NAMALWA (cell line): ENCODE results near the gene SAGE1.
"Not testable (repeated sequence)": the region's sequence is repeated elsewhere in the genome, so short reads cannot be mapped to it uniquely, and the experiment has no call there.

Experiments
- DNase-seq: peaks from one replicate; pipeline ENCODE4 v3.0.0-alpha.2; 2015; ENCODE audit warnings: low spot score

SAGE1 gene, protein sequence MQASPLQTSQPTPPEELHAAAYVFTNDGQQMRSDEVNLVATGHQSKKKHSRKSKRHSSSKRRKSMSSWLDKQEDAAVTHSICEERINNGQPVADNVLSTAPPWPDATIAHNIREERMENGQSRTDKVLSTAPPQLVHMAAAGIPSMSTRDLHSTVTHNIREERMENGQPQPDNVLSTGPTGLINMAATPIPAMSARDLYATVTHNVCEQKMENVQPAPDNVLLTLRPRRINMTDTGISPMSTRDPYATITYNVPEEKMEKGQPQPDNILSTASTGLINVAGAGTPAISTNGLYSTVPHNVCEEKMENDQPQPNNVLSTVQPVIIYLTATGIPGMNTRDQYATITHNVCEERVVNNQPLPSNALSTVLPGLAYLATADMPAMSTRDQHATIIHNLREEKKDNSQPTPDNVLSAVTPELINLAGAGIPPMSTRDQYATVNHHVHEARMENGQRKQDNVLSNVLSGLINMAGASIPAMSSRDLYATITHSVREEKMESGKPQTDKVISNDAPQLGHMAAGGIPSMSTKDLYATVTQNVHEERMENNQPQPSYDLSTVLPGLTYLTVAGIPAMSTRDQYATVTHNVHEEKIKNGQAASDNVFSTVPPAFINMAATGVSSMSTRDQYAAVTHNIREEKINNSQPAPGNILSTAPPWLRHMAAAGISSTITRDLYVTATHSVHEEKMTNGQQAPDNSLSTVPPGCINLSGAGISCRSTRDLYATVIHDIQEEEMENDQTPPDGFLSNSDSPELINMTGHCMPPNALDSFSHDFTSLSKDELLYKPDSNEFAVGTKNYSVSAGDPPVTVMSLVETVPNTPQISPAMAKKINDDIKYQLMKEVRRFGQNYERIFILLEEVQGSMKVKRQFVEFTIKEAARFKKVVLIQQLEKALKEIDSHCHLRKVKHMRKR

DNA sequence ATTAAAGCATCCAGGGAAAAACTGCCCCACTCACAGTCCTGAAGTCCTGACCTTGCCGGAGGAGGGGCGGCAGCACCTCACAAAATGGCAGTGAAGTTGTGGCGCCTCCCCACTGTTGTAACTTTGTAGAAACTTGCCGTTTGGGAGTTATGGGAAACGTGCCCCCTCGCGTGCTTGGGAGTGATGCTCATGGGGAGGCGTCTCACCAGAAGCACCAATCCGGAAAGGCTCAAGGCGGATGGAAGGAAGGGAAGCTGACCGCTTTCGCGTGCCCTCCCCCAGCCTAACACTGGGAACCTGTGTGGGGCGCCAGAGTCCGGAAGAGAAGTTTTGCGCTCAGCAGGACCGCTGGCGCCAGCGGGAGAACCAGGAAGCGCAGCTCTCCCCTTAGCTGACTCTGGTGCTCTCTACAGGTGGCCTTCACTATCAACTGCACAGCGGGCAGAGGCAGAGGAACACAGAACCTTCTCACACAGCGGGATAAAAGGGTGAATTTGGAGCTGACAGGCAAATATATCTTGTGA is at the start of gene SAGE1, which contains the start of gene CT45A10:
Gene SAGE1 (plus strand): TSS at position 423 of the 524 bp plus-strand sequence. CDS start 2,527 bp downstream, outside the sequence.
Gene CT45A10 (minus strand): TSS at position 151 of the 524 bp plus-strand sequence. CDS start 8,100 bp downstream, outside the sequence.
- DNase-seq, result no peak

DNA sequence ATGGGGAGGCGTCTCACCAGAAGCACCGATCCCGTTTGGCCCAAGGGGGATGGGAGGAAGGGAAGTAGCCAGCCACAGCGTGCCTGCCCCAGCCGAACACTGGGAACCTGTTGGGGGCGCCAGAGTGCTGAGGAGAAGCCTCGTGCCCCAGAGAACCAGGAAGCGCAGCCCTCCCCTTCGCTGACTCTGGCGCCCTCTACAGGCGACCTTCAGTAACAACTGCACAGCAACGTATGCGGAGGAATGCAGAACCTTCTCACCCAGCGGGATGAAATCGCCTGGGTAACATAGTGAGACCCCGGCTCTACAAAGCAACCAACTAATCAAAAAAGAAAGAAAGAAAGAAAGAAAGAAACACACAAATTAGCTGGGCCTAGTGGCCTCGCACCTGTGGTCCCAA is 39.1 kb upstream of the SAGE1 start, which contains the start of gene CT45A8:
Gene CT45A8 (minus strand): TSS at position 101 of the 400 bp plus-strand sequence. CDS start 3,755 bp downstream, outside the sequence.
- DNase-seq, result not testable (repeated sequence)

DNA sequence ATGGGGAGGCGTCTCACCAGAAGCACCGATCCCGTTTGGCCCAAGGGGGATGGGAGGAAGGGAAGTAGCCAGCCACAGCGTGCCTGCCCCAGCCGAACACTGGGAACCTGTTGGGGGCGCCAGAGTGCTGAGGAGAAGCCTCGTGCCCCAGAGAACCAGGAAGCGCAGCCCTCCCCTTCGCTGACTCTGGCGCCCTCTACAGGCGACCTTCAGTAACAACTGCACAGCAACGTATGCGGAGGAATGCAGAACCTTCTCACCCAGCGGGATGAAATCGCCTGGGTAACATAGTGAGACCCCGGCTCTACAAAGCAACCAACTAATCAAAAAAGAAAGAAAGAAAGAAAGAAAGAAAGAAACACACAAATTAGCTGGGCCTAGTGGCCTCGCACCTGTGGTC is 21.8 kb upstream of the SAGE1 start, which contains the start of gene CT45A9:
Gene CT45A9 (minus strand): TSS at position 101 of the 400 bp plus-strand sequence. CDS start 3,751 bp downstream, outside the sequence.
- DNase-seq, result not testable (repeated sequence)

DNA sequence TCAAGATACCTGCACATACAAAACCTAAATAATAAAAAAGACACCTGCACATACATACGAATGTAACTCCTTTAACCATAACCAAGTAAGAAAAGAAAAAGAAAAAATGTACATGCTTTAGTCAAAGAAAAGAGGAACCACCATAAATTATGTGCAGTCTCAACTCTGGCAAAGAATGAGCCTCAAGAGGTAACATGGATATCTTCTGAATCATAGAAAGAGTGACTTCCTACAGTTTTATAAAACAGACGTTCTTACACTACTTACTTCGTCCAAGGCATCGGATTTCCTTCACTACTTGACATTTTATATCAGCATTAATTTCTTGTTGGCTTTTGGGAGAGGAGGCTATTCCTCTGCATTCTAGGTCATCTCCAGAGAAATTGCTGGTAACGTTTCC is 10.8 kb upstream of the SAGE1 start:
- not testable (repeated sequence) for DNase-seq

DNA sequence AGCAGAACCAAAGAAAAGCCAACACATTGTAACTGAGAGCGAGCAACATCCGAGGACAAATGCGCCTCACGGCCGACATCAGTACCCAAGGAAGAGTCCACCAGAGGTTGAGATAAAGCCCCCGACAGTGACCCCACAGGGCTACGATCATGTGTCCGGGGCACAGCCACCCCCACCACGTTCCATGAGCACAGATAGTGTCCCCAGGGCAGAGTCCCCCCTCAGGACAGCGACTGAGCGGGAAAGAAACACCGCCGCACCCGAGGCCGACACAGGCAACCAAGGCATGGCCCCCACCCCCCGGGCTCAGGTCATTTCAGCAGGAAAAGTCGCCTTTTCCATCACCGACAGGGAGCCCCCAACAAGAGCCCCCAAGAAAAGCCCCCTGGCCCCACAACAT is 5.3 kb upstream of the SAGE1 start:
- not testable (repeated sequence) for DNase-seq

DNA sequence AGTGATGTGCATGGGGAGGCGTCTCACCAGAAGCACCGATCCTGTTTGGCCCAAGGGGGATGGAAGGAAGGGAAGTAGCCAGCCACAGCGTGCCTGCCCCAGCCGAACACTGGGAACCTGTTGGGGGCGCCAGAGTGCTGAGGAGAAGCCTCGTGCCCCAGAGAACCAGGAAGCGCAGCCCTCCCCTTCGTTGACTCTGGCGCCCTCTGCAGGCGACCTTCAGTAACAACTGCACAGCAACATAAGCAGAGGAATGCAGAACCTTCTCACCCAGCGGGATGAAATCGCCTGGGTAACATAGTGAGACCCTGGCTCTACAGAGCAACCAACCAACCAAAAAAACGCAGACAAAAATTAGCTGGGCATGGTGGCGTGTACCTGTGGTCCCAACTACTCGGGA is 4.5 kb upstream of the SAGE1 start:
- DNase-seq, result peak; percentile 67

DNA sequence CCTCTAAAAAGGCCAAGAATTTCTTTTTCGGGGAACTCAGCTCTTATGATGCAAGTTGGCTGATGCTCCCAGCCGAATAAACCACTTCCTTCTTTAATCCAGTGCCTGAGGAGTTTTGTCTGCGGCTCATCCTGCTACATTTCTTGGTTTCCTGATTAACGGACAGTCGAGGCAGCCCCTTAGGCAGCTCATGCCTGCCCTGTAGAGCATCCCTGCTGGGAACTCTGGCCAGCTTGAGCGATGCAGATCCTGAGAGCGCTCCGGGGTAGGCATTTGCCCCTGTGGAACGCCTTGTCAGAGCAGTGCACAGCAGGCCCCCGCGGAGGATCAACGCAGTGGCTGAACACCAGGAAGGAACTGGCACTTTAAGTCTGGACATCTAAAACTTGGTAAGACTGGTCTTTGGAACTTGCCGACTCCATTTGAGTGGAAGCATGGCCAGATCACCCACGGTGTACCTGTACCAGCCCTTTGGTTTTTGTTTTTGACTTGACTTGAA is 3.4 kb upstream of the SAGE1 start:
- no peak for DNase-seq

DNA sequence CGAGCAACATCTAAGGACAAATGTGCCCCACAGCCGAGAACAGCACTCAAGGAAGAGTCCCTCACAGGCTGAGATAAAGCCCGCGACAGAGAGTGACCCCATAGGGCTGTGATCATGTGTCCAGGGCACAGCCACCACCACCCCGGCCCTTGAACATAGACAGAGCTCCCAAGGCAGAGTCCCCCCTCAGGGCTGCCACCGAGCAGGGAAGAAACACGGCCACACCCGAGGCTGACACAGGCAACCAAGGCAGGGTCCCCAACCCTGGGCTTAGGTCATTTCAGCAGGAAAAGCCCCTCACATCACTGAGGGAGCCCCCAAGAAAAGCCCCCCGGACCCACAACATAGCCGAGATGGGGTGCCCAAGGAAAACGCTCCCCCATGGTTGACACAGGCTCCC is 735 bp upstream of the SAGE1 start:
- DNase-seq, result no peak

DNA sequence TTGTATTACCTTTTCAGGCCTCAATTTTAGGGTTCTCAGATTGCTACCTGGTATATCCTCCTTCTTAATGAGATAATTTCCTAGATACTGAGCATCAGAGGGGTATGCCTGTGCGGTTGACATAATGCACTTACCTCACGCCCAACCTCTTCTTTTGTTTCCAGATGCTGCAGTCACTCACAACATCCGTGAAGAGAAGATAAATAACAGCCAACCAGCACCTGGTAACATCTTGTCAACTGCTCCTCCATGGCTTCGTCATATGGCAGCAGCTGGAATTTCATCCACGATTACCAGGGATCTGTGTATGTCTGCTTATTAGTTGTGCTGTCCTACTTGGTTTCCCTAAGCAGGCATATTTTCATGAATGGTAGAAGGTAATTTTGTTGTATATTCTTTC is 16.7 kb downstream of the SAGE1 start:
- DNase-seq, result no peak

DNA sequence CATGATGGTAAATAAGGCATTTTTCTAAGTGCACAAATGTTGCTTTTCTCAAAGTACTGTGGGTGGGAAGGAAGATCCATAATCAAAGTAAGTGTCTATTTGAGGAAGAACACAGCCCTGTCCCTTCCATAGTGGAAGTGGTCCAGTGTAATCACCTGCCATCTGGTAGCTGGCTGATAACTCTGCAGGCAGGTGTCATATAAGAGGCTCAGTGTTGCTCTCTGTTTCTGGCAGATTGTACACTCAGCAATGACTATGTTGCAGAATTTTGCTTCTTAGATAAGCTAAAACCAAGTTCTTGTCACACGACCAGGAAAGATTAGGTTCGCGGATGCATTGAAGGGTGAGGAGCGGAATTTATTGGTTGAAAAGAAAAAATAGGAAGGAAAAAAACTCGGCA is 20.9 kb downstream of the SAGE1 start:
- no peak for DNase-seq

DNA sequence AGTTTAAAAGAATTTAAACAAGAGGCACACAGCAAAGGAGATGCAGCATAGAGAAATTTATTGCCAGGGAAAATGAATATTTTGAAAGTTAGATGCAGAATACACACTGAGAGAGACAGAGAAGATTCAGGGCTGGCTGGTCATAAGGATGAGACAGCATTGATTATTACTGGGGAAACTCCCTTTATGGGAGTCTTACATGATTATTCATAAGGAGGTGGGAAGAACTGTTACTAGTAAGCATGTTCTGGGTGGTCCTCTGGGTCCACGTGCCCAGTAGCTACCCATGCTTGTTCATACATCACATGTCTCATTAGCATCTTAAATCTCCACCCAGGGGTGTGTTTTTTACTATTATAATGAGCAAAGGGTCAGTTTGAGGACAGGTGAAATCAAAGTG is 27.0 kb downstream of the SAGE1 start:
- peak; percentile 35 for DNase-seq

DNA sequence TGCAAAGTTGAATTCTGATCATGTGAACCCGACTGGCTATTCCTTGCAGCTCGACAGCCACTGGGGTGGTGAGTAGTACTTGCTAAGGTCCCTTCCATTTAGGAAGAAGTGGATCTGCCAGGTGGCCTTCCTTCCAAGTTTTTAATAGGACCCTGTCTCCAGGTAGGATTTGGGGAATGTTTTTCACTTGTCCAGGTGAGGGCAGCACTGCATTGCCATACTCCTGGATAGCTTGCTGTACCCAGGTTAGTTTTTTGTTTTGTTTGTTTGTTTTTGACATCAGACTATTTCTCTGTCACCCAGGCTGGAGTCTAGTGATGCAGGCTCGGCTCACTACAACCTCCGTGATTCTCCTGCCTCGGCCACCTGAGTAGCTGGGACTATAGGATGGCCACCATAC is 29.8 kb downstream of the SAGE1 start:
- no peak for DNase-seq

DNA sequence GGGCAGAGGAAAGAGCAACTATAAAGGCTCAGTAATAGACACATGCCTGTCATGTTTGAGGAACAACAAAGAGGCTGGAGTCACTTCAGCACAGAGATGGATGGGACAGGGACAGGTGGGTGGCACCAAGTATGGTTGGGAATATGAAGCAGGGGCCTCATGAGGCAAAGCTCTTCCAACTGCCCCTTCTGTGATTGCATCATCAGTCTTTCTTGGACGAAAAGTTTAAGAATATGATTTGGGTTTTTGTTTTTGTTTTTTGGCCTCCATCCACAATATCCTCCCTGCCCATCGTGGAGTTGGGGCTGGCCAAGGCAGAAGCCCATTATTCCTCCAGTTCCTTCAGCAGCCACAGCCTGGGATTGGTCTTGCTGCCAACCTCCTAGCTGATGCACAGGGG is 34.4 kb downstream of the SAGE1 start:
- DNase-seq, result no peak

DNA sequence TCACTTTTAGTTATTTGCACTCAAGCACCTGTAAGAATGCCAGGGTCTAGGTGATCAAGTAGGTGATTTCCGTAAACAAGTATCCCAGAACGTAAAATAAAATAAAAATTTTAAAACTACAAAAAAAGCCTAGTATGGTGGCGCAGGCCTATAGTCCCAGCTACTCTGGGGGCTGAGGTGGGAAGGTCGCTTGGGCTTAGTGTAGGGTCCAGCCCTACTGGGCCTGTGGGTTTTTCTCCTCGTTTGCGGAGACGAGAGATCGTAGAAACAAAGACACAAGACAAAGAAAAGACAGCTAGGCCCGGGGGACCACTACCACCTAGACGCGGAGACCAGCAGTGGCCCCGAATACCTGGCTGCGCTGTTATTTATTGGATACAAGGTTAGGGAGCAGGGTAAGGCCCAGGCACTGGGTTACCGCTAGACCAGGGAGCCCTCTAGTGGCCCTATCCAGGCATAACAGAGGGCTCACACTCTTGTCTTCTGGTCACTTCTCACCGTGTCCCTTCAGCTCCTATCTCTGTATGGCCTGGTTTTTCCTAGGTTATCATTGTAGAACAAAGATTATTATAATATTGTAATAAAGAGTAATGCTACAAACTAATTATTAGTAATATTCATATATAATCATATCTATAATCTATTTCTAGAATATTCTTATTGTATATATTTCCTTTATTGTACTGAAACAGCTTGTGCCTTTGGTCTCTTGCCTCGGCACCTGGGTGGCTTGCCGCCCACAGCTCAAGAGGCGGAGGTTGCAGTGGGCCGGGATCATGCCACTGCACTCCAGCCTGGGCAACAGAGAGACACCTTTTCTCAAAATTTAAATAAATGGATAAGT is 38.4 kb downstream of the SAGE1 start:
- peak; percentile 49 for DNase-seq

DNA sequence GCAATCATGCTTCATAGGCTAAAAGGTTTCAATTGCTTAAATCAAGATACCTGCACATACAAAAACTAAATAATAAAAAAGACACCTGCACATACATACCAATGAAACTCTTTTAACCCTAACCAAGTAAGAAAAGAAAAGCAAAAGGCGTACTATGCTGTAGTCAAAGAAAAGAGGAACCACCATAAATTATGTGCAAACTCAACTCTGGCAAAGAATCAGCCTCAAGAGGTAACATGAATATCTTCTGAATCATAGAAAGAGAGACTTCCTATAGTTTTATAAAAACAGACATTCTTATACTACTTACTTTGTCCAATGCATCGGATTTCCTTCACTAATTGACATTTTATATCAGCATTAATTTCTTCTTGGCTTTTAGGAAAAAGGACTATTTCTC is 51.0 kb downstream of the SAGE1 start:
- no peak for DNase-seq

DNA sequence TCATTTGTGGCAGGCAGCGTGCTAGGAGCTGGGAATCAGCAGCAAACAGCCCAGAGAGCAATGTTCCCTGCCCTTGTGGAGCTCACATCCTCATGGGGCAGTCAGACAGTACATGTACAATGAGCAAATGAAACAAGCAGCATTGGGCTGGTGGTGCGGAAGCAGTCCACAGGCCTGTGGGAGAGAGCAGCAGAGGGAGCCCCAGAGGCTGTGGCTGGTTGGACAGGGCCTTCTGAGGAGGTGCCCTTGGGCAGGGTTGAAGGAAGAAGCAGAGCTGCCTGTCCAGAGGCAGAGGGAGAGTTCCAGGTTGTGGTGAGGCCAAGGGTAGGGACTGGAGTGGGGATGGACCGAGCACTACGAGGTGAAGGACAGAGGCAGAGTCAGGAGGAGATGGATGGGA is 57.8 kb downstream of the SAGE1 start:
- DNase-seq, result no peak
